ENCODE data around the gene FYN. TPM values are rescaled to one million over a fixed set of nuclear protein-coding genes. Genes with fewer than 3 reads are reported as not detected.

Gene FYN
- total RNA-seq, 1 experiment from 2014 or later = 37.8 TPM

DNA sequence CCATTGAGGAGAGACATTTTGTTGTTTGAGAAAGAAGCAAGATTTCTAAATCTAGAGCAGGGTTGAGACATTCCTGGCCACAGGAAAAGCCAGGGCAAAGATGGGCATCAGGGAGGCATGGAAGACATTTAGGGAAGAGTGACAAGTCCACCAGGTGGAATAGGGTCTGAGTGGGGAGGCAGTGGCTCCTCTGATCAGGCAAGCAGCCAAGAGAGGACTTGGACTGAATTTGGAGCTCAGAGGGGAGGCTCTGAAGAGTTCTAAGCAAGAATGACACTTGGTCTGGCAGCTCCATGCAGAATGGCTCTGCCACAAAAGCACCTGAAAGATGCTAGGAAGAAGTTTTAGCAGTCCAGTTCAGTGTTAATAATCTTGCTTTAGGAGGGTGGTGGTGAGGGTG, 120.8 kb downstream of the FYN start:
- POLR2A ChIA-PET = interaction anchor here (0.7 to 1.7 kb wide), 2 partner anchors 17 to 49 kb away, joined by 3 to 5 read pairs; no protein-coding TSS in a partner anchor
- no peak overlapping the region for H3K4me3 Mint-ChIP-seq (ENCODE audit: unreplicated experiment)
- H3K9me3 Mint-ChIP-seq (ENCODE audit: unreplicated experiment) = no peaks in the 10 kb centered on the region
- no peaks in the 10 kb centered on the region for H3K27me3 Mint-ChIP-seq (ENCODE audit: insufficient read depth, unreplicated experiment)
- no TSS peak for BruUV-seq (replicated peaks)
- H3K27ac Mint-ChIP-seq (ENCODE audit: low read depth, unreplicated experiment) = no peak overlapping the region
- CTCF ChIA-PET = interaction anchor here (1.2 kb wide), 1 partner anchor 18 kb away, joined by 3 read pairs; no protein-coding TSS in a partner anchor
- no peaks in the 10 kb centered on the region for H3K4me1 Mint-ChIP-seq (ENCODE audit: insufficient read depth, unreplicated experiment)
- TF ChIP-seq, protein P1, sequence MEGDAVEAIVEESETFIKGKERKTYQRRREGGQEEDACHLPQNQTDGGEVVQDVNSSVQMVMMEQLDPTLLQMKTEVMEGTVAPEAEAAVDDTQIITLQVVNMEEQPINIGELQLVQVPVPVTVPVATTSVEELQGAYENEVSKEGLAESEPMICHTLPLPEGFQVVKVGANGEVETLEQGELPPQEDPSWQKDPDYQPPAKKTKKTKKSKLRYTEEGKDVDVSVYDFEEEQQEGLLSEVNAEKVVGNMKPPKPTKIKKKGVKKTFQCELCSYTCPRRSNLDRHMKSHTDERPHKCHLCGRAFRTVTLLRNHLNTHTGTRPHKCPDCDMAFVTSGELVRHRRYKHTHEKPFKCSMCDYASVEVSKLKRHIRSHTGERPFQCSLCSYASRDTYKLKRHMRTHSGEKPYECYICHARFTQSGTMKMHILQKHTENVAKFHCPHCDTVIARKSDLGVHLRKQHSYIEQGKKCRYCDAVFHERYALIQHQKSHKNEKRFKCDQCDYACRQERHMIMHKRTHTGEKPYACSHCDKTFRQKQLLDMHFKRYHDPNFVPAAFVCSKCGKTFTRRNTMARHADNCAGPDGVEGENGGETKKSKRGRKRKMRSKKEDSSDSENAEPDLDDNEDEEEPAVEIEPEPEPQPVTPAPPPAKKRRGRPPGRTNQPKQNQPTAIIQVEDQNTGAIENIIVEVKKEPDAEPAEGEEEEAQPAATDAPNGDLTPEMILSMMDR (IDR thresholded peaks at IDR 0.05; ENCODE audit: unreplicated experiment) = no peak
- H3K36me3 Mint-ChIP-seq (ENCODE audit: insufficient read depth, unreplicated experiment) = no peaks in the 10 kb centered on the region
- intact Hi-C loops (cut with micrococcal nuclease) = no loop called here
- DNase-seq (ENCODE audit: unreplicated experiment) = no peak

DNA sequence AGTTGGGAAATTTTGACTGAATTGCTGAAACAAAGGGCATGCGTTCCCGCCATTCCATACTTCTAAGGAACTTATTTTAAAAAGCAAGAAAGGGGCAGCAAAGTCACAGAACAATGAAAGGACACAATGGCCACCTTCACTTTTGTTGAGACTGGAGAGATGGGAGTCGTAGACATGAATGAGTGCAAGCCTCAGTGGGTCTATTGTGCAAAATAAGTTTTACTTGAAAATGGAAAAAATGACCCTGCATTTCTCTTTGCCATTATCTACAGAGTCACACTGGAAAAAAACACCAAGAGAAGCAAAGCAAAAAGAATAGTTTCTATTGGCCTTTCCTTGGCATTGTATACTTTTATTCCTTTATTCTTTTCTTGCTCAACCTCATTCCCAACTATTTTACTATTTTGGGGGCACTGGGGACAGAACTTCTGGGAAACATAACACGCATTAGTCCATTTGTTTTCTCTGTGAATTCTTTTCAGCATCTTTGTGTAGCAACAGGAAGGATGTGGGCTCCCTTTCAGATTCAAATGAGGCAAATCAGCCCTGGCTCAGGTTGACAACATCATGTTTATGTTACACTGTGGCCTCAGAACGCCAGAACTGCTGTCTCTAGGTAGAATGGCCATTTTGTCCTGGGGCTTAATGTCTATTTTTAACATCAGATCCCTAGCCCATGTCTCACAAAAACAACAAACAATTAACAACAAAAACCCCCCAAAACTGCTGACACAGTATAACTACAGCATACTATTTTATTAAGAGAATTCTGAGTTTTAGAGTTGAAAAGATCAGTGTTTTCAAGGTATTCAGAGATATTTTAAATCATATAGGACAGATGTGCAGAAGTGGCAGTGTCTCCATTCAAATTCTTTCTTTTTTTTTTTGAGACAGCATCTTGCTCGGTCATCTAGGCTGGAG, 122.2 kb downstream of the FYN start:
- ChIA-PET POLR2A (no interaction called here), CTCF (interaction anchor here (0.6 to 1.0 kb wide), 3 partner anchors 9 to 99 kb away, joined by 3 read pairs; no protein-coding TSS in a partner anchor)
- Mint-ChIP-seq H3K4me3 (ENCODE audit: unreplicated experiment) (no peak overlapping the region), H3K27me3 (ENCODE audit: insufficient read depth, unreplicated experiment) (no peaks in the 10 kb centered on the region), H3K4me1 (ENCODE audit: insufficient read depth, unreplicated experiment) (no peaks in the 10 kb centered on the region), H3K36me3 (ENCODE audit: insufficient read depth, unreplicated experiment) (no peaks in the 10 kb centered on the region), H3K27ac (ENCODE audit: low read depth, unreplicated experiment) (no peak overlapping the region), H3K9me3 (ENCODE audit: unreplicated experiment) (no peaks in the 10 kb centered on the region)
- intact Hi-C loops (cut with micrococcal nuclease) = no loop called here
- TF ChIP-seq, protein P1 (IDR thresholded peaks at IDR 0.05; ENCODE audit: unreplicated experiment) = no peak
- no peak for DNase-seq (ENCODE audit: unreplicated experiment)
- BruUV-seq (replicated peaks) = no TSS peak

DNA sequence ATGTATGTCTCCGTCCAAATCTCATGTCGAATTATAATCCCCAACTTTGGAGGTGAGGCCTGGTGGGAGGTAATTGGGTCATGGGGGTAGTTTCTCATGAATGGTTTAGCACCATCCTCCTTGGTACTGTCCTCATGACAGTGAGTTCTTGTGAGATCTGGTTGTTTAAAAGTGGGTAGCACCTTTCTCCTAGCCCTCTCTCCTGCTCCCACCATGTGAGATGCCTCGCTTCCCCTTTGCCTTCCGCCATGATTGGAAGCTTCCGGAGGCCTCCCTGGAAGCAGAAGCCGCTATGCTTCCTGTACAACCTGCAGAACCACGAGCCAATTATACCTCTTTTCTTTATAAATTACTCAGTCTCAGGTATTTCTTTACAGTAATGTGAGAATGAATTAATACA, 123.1 kb downstream of the FYN start:
- H3K9me3 Mint-ChIP-seq (ENCODE audit: unreplicated experiment) = no peaks in the 10 kb centered on the region
- H3K27me3 Mint-ChIP-seq (ENCODE audit: insufficient read depth, unreplicated experiment) = no peaks in the 10 kb centered on the region
- DNase-seq (ENCODE audit: unreplicated experiment) = no peak
- TF ChIP-seq, protein P1 (IDR thresholded peaks at IDR 0.05; ENCODE audit: unreplicated experiment) = no peak
- intact Hi-C loops (cut with micrococcal nuclease) = no loop called here
- ChIA-PET CTCF (interaction anchor here (0.6 kb wide), 1 partner anchor 100 kb away, joined by 3 read pairs; no protein-coding TSS in a partner anchor), POLR2A (no interaction called here)
- no peaks in the 10 kb centered on the region for H3K36me3 Mint-ChIP-seq (ENCODE audit: insufficient read depth, unreplicated experiment)
- H3K27ac Mint-ChIP-seq (ENCODE audit: low read depth, unreplicated experiment) = no peak overlapping the region
- BruUV-seq (replicated peaks) = no TSS peak
- H3K4me3 Mint-ChIP-seq (ENCODE audit: unreplicated experiment) = no peak overlapping the region
- peaks cover 5% of the 10 kb centered on the region for H3K4me1 Mint-ChIP-seq (ENCODE audit: insufficient read depth, unreplicated experiment)

DNA sequence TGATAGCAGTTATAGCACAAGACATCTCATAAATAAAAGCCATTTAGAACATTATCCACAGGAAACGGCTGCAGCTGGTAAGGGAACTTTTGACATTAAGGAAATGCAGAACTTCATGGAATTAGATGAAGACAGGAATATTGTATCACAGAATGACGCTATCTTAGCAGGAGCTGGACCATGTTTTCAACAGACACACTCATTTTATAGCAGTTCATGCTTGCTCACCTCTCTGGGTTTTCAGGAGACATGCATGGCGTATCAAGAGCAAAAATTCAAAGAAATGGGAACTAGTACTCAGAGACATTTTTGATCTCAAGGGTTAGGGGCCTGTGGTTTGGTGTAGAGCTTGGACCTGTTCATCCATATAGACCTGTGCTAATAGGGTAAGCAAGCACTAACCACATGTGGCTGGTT, 125.0 kb downstream of the FYN start:
- intact Hi-C loops (cut with micrococcal nuclease) = no loop called here
- DNase-seq (ENCODE audit: unreplicated experiment) = no peak
- Mint-ChIP-seq H3K27ac (ENCODE audit: low read depth, unreplicated experiment) (no peak overlapping the region), H3K27me3 (ENCODE audit: insufficient read depth, unreplicated experiment) (no peaks in the 10 kb centered on the region), H3K9me3 (ENCODE audit: unreplicated experiment) (no peaks in the 10 kb centered on the region), H3K4me3 (ENCODE audit: unreplicated experiment) (no peak overlapping the region), H3K36me3 (ENCODE audit: insufficient read depth, unreplicated experiment) (no peaks in the 10 kb centered on the region), H3K4me1 (ENCODE audit: insufficient read depth, unreplicated experiment) (peaks cover 8% of the 10 kb centered on the region)
- no TSS peak for BruUV-seq (replicated peaks)
- TF ChIP-seq, protein P1 (IDR thresholded peaks at IDR 0.05; ENCODE audit: unreplicated experiment) = no peak
- POLR2A ChIA-PET = no interaction called here
- CTCF ChIA-PET = interaction anchor here (1.0 to 1.3 kb wide), 2 partner anchors 11 to 75 kb away, joined by 3 to 4 read pairs; no protein-coding TSS in a partner anchor
